AG09309 (cell line): ENCODE data around the gene SARM1.

Source experiments
- DNase-seq: peaks from one replicate; pipeline ENCODE4 v3.0.0-alpha.2; 2010; ENCODE audit warnings: low read depth
- H3K4me3 ChIP-seq: 2 replicates; pipeline ENCODE4 v1.5.1; 2011; ENCODE audit warnings: mild to moderate bottlenecking, low read depth, low read length, moderate library complexity; ENCODE audit not compliant: control insufficient read depth
- CTCF ChIP-seq: IDR thresholded peaks from 2 replicates; pipeline ENCODE4 v1.5.1; 2011; ENCODE audit warnings: mild to moderate bottlenecking, low read depth, low read length, inconsistent platforms; ENCODE audit not compliant: insufficient read depth, control insufficient read depth; ENCODE audit errors: missing control alignments

Gene SARM1

GRCh38 chr17:28404812-28405570, 33.5 kb downstream of the SARM1 start:
- TF ChIP-seq CTCF: peak; percentile 4
- DNase-seq: no peak
- H3K4me3 ChIP-seq: peak overlapping the region; percentile 86

DNA sequence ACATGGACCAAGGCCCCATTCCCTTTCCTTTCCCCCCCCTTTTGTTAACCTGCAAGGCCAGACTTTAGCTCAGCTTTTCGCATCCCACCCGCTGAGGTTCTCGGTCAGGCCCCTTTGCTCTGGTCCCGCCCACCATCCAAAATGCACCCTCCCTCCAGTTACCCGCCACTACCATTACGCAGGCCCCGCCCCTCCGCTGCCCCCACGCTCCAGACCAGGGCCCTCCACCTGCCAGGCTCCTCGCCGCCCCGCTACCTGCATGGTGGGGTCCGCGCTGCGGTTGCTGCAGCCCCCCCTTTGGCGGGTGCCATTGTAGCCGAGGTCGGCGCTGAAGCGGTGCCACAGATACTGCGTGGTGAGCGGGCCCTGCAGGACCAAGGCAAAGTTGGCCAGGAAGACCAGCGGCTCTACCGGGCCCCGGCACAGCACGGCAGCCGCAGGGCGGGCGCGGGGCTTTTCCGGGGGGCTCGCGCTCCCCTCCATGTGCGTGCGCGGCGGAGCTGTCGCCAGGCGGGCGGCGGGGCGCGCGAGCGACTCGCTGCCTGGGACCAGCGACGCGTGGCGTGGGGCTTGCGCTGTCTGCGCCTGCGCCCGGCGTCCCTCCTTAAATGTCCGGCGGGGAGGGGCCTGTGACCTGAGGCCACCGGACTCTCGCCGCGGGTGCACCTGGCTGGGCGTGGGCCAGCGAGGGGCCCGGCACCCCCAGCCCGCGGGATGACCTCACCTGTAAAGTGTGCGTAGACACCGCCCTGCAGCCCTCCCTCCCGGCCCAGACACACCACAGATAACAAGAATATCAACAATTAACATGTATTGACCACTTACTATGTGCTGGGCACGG, 34.4 kb downstream of the SARM1 start, which contains the start of gene SLC46A1:
Gene SLC46A1 (minus strand): TSS at position 581 of the 841 bp plus-strand sequence. CDS start 98 bp downstream, at position 483.
- peak; percentile 8 for TF ChIP-seq CTCF
- no peak for DNase-seq
- H3K4me3 ChIP-seq: peak within 1 kb of the TSS; percentile 86

GRCh38 chr17:28406473-28406814, 35.0 kb downstream of the SARM1 start:
- H3K4me3 ChIP-seq: peak overlapping the region; percentile 86
- DNase-seq: no peak
- no peak for TF ChIP-seq CTCF

GRCh38 chr17:28407130-28407973, 35.9 kb downstream of the SARM1 start:
- DNase-seq: no peak
- no peak overlapping the region for H3K4me3 ChIP-seq
- TF ChIP-seq CTCF: no peak

- H3K4me3 ChIP-seq: no peak overlapping the region
- no peak for TF ChIP-seq CTCF
These were observed 36.4 kb downstream of the SARM1 start for GRCh38 chr17:28407974-28408306.

GRCh38 chr17:28412099-28412498, 40.6 kb downstream of the SARM1 start:
- no peak for DNase-seq
- TF ChIP-seq CTCF: no peak

More at GRCh38 chr17:28407974-28408306, 36.4 kb downstream of the SARM1 start:
- no peak for DNase-seq

More at GRCh38 chr17:28412099-28412498, 40.6 kb downstream of the SARM1 start:
- no peak overlapping the region for H3K4me3 ChIP-seq
